Measurements from ENCODE around the gene C1orf115.

C1orf115 gene

GRCh38 chr1:220687809-220688208 lies 2.4 kb upstream of the C1orf115 start:
- TF ChIP-seq, protein P1, sequence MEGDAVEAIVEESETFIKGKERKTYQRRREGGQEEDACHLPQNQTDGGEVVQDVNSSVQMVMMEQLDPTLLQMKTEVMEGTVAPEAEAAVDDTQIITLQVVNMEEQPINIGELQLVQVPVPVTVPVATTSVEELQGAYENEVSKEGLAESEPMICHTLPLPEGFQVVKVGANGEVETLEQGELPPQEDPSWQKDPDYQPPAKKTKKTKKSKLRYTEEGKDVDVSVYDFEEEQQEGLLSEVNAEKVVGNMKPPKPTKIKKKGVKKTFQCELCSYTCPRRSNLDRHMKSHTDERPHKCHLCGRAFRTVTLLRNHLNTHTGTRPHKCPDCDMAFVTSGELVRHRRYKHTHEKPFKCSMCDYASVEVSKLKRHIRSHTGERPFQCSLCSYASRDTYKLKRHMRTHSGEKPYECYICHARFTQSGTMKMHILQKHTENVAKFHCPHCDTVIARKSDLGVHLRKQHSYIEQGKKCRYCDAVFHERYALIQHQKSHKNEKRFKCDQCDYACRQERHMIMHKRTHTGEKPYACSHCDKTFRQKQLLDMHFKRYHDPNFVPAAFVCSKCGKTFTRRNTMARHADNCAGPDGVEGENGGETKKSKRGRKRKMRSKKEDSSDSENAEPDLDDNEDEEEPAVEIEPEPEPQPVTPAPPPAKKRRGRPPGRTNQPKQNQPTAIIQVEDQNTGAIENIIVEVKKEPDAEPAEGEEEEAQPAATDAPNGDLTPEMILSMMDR (IDR thresholded peaks at IDR 0.05; ENCODE audit: low read depth, low read length), result no peak
- TF ChIP-seq MYC (IDR thresholded peaks at IDR 0.05; ENCODE audit: low read depth, low read length) (no peak), POLR2A (IDR thresholded peaks at IDR 0.05; ENCODE audit: extremely low read depth, insufficient read length) (no peak)
- TF ChIP-seq, protein P2, sequence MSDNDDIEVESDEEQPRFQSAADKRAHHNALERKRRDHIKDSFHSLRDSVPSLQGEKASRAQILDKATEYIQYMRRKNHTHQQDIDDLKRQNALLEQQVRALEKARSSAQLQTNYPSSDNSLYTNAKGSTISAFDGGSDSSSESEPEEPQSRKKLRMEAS (IDR thresholded peaks at IDR 0.05; ENCODE audit: low read depth, low read length), result no peak
- DNase-seq (ENCODE audit: low read depth), result no peak
- H3K4me3 ChIP-seq (ENCODE audit: low read depth, low read length), result no peak overlapping the region

GRCh38 chr1:220689666-220690065 lies 497 bp upstream of the C1orf115 start:
- H3K4me3 ChIP-seq (ENCODE audit: low read depth, low read length), result no peak overlapping the region
- DNase-seq (ENCODE audit: low read depth), result no peak
- TF ChIP-seq, protein P1 (IDR thresholded peaks at IDR 0.05; ENCODE audit: low read depth, low read length), result no peak
- no peak for TF ChIP-seq MYC (IDR thresholded peaks at IDR 0.05; ENCODE audit: low read depth, low read length)
- no peak for TF ChIP-seq POLR2A (IDR thresholded peaks at IDR 0.05; ENCODE audit: extremely low read depth, insufficient read length)
- TF ChIP-seq, protein P2 (IDR thresholded peaks at IDR 0.05; ENCODE audit: low read depth, low read length), result no peak

DNA sequence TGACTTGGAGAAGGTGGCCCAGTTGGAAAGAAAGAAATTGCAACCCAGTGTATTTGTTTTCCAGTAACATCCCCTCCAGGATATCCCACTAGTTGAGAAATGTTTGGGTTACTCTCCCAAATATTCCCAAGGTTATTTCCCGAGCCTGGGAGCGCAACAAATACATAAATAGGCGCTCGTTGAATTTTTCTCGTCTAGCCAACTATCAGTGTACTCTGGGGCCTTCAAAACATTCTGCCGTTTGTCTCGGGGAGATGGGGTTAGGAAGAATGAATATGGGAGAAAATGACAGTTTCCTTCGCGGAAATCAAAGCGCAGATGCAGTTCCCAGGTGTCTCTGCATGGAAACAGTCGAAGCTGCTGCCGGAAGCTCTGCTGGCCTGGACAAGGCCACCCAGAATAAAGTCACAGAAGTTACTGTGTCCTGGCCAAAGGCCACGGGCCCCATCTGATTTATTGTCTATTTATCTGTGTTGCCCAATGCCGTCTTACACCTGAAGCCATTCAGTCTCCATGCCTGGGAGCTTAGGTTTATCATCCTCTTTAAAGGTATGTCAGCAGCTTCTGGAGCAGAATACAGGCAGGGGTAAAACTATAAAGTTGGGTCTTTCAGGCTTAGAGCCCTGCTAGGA lies 1.0 kb downstream of the C1orf115 start:
- no peak for DNase-seq (ENCODE audit: low read depth)
- no peak overlapping the region for H3K4me3 ChIP-seq (ENCODE audit: low read depth, low read length)
- TF ChIP-seq POLR2A (IDR thresholded peaks at IDR 0.05; ENCODE audit: extremely low read depth, insufficient read length) (no peak), MYC (IDR thresholded peaks at IDR 0.05; ENCODE audit: low read depth, low read length) (no peak)
- TF ChIP-seq, protein P2 (IDR thresholded peaks at IDR 0.05; ENCODE audit: low read depth, low read length), result no peak
- TF ChIP-seq, protein P1 (IDR thresholded peaks at IDR 0.05; ENCODE audit: low read depth, low read length), result no peak

- H3K4me3 ChIP-seq (ENCODE audit: low read depth, low read length), result no peak overlapping the region
- no peak for DNase-seq (ENCODE audit: low read depth)
- TF ChIP-seq, protein P1 (IDR thresholded peaks at IDR 0.05; ENCODE audit: low read depth, low read length), result no peak
- TF ChIP-seq, protein P2 (IDR thresholded peaks at IDR 0.05; ENCODE audit: low read depth, low read length), result no peak
- TF ChIP-seq MYC (IDR thresholded peaks at IDR 0.05; ENCODE audit: low read depth, low read length) (no peak), POLR2A (IDR thresholded peaks at IDR 0.05; ENCODE audit: extremely low read depth, insufficient read length) (no peak)
Observed at GRCh38 chr1:220692436-220693228, 2.5 kb downstream of the C1orf115 start.

GRCh38 chr1:220694866-220695382 lies 4.8 kb downstream of the C1orf115 start:
- H3K4me3 ChIP-seq (ENCODE audit: low read depth, low read length), result no peak overlapping the region
- TF ChIP-seq MYC (IDR thresholded peaks at IDR 0.05; ENCODE audit: low read depth, low read length) (no peak), POLR2A (IDR thresholded peaks at IDR 0.05; ENCODE audit: extremely low read depth, insufficient read length) (no peak)
- TF ChIP-seq, protein P2 (IDR thresholded peaks at IDR 0.05; ENCODE audit: low read depth, low read length), result no peak
- TF ChIP-seq, protein P1 (IDR thresholded peaks at IDR 0.05; ENCODE audit: low read depth, low read length), result no peak
- no peak for DNase-seq (ENCODE audit: low read depth)

Data from NB4 (cell line).